Germinal center (tissue), 1 donor: ENCODE data around the gene ARMC6.

Experiments used
- DNase-seq: peaks from one replicate; pipeline ENCODE4 v3.0.0; 2012; ENCODE audit warnings: mixed read lengths, low spot score

ARMC6 gene

DNA sequence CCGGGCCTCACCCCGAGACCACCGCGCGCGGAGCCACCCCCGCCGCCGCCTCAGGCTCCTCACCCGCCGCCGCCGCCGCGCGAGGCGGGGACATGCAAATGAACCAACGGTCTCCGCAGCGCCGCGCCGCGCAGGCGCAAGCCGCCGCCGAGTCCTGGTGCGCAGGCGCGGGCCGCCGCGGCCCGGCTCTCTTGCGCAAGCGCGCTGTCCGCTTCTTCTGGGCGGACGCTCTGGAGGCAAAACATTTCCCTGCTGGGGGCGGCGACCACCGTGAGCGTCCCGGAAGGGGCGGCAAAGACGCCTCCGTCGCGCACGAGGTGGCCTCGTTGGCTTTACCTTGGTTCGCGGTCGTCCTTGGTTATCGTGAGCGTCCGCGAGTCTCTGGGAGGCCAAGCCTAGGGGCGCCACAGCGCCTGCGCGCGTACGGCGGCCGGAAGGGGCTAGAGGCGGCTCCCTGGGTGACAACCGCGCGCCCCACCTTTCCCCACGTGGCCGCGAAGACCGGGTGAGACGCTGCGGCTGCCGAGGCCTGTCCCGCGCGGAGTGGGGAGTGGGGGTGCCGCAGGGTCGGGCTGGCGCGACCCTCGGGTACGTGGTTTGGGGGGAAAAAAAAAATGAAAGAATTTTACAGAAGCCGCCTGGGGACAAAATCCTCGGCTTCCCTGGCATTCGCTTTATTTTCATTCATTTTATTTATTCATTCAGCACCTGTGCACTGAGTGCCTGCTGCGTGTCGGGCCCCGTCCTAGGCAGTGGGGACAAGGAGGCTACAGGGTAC lies at the start of gene ARMC6, which contains the start of gene SUGP2:
ARMC6 (plus strand) TSS at position 178 of the 778 bp plus-strand sequence. CDS start 607 bp downstream, outside the sequence.
SUGP2 (minus strand) TSS at position 92 of the 778 bp plus-strand sequence. CDS start 2,446 bp downstream, outside the sequence.
- peak; percentile 99 for DNase-seq

DNA sequence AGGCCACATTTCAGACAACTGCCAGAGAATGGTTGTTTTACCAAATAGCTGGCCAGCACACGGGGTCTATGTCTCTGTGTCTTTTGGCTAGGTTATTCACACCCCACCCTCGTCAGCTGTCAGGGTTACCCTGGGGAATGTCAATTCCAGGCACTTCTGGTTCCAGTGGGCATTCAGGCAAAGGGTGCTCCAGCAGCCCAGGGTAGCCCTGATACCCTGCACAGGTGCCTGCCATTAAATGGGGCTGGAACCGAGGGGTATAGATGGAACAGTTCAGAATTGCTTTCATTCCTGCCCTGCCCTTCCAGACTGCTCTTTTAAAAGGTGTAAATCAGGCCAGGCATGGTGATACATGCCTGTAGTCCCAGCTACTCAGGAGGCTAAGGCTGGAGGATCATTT lies 49.2 kb upstream of the ARMC6 start:
- no peak for DNase-seq

DNA sequence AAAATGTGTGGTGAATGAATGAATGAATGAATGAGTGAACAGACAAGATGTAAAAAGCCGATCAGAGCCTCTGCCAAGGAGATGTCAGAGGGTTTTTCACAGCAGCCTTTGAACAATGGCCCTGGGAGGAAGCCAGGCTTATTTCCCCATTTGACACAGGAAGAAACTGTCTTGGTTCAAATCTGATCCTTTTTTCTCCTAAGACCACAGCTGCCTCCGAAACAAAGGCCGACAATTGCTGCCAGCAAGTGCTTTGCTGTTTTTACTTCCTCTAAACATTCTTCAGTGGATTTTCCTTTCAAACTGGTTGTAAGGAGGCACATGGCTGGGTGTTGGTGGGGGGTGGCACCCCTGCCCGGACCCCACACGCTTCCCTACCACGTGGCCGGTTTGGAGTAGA lies 48.1 kb upstream of the ARMC6 start:
- no peak for DNase-seq

DNA sequence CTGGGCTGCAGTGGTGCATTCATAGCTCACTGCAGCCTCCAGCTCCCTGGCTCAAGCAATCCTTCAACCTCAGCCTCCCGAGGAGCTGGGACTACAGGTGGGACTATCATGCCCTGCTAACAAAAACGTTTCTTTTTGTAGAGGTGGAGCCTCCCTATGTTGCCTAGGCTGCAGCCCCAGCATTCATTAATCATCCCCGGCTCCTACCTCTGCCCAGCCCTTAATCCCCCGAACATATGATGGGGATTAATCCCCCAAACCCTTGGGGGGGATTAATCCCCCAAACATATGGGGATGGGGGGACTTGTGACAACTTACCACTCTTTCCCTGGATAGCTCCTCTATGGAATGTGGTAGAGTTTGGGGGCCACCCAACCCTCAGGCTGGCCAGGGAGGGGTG lies 45.9 kb upstream of the ARMC6 start:
- DNase-seq = no peak

DNA sequence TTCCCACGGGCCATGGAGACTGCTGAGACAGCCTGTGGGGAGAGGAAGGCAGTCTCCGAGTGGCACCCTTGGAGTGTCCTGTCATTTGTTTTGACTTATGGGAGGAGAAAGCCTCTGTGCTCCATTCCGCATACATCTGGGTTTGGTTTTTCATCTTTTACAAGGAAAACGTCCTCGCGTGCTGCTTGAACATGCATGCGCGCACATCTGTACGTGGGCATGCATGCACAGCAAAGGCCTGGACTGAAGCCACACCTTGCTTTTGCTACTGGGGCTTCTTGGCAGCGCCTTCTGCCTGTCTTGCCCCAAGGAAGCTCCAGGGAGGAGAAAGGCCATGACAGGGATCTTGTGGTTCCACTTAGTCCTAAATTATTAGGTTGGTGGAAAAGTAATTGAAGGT lies 44.1 kb upstream of the ARMC6 start:
- no peak for DNase-seq

DNA sequence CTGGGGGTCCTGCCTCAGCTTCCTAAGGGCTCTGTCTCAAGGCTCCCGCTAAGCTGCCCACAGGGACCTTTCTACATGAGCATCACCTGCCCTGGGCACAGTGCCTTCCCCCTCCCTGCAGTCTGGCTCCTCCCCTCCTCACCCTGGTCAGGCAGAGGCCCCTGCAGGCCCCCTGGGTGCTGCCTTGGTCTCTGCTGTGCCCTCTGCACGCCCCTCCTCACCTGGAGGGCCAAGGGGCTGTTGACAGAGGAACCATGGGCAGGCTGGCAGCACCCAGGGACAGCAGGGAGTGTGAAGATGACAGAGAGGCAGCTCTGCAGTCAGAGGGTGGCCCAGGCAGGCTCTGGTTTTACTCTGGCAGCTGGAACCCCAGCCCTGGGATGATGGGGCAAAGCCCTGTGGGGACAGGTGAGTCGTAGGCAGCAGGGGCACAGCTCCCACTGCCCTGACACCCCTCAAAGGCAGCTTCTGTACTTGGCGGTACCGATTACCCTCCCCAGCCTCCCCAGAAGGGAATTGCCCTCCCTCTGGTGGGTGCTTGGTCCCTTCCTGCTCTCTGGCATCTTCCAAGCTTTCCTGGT lies 43.2 kb upstream of the ARMC6 start:
- no peak for DNase-seq

DNA sequence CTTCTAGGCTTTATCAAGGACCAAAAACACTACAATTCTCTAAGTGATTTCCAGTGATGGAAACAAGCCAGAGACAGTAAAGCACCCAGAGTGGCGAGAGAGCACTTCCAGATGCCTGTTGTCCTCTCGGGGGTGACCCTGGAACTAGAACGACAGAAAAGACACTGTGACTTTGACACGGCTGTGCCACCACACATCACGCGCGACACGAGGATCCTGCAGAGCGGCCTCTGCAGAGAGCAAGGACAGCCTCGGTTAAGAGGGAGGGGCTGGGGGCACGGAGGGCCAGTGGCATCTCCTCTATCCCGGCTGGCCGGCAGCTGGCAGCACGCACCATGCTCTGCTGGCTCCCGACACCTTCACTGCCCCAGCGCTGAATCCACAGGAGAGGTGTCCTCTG lies 42.4 kb upstream of the ARMC6 start:
- no peak for DNase-seq

DNA sequence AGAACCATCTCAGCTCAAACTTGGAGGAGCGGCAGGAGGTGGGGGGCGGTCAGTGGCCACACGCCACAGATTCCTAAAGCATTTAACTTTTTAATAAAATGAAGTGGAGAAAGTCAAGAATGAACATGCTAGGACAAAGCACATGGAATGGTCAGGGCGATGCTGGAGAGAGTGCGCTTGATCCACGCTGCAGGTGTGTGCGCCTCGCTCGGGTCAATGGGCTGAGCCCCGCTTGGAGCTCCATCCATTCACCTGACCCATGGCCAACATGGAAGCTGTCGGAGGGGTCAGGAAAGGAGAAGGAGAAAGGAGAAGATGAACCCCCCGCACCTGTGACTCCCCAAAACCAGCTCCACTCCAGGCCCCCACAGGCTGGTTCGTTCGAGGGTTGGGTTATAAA lies 41.9 kb upstream of the ARMC6 start:
- DNase-seq = no peak

DNA sequence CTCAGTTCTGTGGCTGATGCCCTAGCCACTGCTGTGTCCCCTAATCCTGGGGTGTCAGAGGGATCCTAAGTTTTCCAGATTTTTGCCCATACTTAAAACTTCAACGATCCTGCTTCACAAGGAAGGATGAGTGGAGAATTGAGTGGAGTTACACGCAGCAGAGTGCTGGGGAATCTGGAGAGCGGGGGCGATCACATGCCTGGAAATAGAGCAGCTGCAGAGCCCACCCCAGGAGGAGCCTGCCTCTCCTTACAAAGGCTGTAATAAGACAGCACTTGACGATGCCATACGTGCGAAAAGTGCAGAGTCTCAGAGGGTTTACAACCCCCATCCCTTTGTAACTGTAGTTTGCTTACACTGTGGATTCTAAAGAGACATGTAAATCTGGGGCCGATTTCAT lies 40.7 kb upstream of the ARMC6 start:
- DNase-seq = no peak

DNA sequence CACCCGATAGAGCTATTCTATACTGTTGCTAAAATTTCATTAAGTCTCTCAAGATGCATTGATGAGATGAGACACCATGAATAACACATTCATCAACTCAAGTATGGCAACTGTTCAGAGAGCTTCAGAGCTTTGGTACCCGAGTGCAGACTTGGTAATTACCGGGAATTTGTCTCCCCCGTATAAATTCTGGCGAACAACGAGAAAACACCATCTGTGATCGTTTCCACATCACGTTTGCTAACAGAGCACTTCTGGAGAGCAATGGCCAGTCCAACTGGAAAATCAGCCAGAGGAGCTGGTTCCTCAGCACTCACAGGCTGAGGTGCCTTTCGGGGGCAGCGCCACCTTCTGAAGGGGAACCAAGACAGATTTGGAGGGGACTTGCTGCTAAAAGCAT lies 40.3 kb upstream of the ARMC6 start:
- no peak for DNase-seq

DNA sequence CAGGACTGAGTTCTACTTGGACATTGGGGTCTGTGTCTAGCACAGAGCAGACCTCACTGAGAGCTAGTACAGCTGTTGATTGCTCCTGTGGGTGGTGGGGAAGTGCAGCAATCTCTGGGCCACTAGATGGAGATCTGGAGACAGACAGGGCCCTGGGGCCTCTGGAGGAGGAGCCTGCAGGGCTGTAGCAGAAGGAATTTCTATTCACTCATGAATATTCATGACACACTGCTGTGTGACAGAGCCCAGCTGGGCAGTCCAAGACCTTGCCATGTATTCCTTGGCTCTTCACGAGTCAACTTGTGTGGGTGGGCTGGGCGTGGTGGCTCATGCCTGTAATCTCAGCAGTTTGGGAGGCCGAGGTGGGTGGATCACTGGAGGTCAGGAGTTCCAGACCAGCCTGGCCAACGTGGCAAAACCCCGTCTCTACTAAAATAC lies 37.6 kb upstream of the ARMC6 start:
- peak; percentile 78 for DNase-seq

DNA sequence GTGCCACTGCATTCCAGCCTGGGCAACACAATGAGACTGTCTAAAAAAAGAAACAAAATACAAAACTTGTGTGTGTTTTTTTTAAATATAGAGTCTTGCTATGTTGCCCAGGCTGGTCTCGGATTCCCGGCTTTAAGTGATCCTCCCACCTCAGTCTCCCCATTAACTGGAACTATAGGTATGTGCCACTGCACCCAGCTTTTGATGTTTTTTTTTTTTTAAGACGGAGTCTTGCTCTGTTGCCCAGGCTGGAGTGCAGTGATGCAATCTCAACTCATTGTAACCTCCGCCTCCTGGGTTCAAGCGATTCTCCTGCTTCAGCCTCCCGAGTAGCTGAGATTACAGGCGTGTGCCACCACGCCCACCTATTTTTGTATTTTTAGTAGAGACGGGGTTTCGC lies 37.1 kb upstream of the ARMC6 start:
- no peak for DNase-seq

DNA sequence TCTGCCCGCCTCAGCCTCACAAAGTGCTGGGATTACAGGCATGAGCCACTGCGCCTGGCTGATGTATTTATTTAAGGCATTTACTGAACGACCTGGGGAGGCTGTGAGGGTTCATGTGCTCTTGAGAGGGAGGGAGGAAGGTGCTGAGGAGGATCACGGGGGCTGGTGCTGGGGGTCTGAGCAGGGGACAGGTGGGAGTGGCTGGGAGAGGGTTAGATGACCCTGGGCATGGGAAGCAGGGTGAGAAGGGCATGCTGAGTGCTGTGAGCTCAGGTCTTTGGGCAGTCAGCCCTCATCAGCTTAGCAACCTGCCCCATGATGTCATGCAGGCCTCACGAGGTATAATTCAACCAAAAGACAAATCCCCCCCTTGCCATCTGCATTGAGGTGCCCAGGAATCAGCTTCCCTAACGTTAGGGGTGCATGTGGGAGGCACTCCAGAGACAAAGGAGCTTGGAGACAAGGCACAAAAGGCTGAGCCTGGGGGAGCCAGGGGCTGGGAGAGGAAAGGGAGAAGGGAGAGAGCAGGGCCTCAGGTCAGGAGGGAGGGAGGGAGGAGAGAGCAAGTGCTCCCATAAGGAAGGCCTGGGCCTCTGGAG lies 36.5 kb upstream of the ARMC6 start:
- no peak for DNase-seq

DNA sequence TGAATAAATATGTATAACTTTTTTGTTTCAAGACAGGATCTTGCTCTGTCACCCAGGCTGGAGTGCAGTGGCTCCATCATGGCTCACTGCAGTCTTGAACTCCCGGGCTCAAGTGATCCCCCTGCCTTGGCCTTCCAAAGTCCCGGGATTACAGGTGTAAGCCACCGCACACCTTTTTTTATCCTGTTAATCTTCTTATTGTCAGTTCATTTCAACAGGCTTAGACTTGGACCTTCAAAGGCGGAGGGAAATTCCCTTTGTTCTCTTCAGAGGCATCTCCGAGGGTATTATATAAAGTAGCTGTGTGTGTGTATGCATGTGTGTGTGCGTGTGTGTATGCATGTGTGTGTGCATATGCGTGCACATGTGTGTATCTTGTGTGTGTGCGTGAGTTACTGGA lies 35.1 kb upstream of the ARMC6 start:
- no peak for DNase-seq

DNA sequence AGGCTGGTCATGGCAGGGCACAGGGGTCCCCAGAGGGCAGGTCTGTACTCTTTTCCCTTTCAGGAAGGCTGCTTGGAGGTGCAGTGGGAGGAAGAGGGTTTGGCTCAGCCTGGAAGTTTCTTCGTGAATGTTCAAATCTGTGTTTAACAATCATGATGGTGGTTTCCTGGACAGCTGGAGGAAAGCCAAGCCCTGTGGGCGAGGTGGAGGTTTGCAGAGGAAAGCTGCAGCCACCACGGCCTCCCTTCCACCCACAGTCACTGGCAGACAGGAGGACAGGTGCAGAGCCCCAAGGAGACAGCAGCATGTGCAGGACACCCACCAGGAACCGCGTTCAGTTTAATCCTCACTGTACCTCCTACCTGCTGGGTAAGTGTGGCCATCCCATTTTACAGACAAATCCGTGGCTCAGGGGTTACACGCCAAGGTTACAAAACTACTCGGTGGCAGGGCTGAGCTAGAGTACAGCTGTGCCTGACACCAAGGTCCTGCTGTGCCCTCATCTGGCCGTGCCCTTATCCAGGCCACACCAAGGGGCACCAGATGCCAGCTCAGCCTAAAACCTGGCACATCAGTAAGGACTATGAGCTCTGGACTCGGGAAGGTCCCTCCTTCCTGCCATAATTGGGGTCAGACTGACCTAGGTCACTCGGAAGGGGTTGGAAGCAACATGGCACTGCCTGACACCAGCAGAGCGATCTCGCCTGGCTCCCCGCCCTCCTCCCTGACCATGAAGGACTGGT lies 34.2 kb upstream of the ARMC6 start:
- no peak for DNase-seq

DNA sequence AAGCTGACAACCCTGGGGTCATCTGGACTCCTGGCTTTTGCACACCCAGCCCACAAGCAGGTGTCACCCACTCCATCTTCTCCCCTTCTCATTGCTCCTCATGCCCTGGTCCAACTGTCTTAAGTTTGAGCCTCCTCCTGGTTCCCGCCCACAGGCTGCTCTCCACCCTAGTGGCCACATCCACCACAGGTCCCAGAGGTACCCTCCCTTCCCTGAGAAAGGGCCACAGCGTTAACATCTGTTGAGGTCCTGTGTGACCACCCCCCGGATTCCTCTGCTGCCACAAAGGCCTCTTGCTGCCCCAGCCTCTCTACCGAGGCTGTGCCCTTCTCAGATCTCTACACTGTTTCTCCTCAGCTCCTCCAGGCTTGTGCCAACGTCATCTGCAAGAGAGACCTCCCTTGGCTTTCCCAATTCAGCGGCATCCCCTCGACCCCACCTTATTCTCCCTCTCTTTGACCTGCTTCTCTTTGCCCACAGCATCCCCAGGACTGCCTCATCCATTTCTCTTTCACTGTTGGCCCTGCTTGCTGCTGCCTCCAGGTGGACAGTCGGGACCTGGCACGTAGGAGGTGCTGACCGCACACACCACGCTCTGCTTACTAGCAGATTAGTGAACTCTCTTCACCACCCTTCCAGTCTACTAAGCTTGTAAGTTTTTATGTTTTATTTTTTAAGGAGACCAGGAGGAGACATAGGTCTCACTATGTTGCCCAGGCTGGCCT lies 33.3 kb upstream of the ARMC6 start:
- DNase-seq = no peak

DNA sequence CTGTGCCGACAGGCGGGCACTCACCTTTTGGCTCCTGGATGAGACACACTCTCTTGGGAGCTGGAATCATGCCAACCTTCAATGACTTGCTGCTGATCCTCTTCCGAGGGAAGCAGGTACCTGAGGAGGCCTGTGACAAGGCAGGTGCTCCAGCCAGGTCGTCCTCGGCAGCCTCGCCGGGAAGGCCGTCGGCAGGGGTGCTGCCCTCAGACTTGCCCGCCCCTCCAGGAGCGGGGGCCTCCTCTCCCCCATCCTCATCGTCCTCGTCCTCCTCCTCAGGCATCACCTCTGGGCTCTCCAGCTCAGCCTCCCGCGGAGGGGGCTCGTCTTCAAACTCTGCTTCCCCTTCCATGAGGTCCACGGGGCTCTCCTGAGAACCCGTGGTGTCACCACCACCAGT lies 29.3 kb upstream of the ARMC6 start:
- DNase-seq = no peak

DNA sequence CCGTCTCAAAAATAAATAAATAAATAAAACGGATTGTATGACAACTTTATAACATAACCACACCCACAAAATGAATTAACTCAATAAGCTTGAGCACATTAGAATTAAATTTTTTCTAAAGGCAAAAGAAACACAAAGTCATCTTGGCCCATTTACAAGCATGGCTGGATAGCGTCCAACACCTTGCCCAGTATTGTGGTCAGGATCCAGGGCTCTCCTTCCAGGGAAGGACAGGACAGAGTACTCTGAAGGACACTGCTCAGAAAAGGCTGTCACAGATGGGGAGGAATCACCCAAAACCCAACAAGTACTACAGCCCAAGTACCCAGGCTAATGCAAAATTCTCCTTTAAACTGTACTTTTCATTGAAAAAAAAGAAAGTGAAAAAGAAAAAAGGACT lies 27.2 kb upstream of the ARMC6 start:
- DNase-seq = no peak

DNA sequence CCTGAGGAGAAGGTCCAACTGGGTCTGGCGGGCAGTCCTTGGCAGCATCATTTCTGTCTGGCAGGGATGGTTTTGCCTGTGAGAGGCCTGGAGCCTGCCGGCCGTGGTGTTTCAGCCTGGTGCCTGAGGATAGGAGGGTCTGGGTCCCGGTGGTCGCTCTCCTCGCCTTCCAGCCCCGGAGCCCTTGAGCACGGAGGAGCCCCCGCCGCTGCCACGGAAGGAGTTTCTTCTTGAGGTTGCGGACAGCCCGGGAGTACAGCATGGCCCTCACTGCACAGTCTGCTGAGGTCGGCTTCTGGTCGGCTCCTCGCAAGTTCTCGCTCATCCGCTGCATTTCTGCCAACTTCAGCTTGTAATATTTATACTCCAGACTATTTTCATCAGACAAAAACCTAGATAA lies 23.5 kb upstream of the ARMC6 start:
- DNase-seq = no peak

DNA sequence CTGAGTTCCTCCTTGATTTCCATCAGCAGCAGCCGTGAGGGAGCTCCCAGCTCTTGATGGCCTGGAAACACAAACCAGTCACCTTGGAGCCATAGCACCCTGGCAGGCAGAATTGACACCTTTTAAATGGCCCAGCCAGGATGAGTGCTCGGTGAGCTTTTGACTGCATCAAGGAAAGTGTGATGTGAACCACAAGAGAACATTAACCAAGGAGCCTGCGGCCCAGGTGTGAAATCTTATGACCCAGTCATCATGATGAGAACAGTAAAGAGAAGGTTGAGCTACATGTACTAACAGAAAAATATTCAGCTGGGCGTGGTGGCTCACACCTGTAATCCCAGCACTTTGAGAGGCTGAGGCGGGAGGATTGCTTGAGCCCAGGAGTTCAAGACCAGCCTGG lies 22.9 kb upstream of the ARMC6 start:
- DNase-seq = no peak

DNA sequence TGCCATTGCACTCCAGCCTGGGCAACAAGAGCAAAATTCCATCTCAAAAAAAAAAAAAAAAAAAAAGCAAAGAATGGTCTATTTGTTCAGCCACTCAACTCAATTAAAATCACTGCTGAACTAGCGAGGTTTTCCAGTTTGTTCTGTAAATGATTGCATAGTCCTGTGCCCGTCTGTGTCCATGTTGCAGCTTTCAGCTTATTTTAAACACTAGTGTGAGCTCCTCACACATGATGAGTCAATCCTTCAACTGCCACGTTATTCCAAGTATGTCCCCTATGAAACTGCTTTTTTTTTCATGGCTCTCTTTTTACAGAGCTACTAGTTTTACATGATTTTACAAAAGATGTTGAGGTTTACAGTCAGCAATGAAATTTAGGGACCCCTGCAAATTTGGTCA lies 12.3 kb upstream of the ARMC6 start:
- DNase-seq = no peak

DNA sequence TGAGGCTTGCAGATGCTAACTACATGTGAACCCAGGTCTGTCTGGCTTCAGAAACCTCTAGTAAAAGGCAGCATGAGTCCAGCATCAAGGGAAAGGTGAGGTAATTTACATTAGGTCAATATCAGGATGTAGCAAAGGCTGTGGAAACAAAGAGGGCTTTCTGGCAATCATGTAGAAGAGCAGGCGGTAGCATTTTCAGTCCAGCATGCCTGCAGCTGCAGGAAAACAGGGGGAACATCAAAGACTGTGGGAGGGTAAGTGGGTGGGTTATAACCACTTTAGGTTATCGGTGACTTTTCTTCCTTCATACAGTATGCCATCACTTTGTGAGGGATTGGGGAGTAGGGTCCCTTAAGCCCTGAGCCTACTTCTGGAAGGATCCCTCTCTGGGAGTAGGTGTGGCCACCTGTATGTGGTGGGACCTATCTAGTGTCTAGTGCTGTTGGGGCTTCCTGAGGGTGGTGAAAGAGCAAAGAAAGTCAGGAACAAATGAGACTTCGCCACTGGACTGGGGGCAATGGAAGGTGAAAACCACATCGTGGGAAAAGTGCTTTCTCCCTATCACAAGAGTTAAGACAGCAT lies 10.9 kb upstream of the ARMC6 start:
- DNase-seq = no peak
